ENCODE data around the gene ACOX3. TPM values are rescaled to one million over a fixed set of nuclear protein-coding genes. Genes with fewer than 3 reads are reported as not detected.
"Not testable (repeated sequence)": the region's sequence is repeated elsewhere in the genome, so short reads cannot be mapped to it uniquely, and the experiment has no call there.

The ACOX3 gene
- total RNA-seq, result 16.6 and 24.6 TPM in 2 replicates
- long read RNA-seq, transcript ACOX3-203 (18 exons, 2,253 nt), result major isoform, 12 of 62 reads
- long read RNA-seq, transcript ACOX3-202 (17 exons, 2,374 nt), result minor isoform, 5 of 62 reads
- long read RNA-seq, transcript ACOX3-201 (18 exons, 2,860 nt), result minor isoform, 7 of 62 reads
- long read RNA-seq, partial matches to known transcripts, result 8 of 62 reads
- long read RNA-seq, other reads (novel, unspliced or antisense), result 30 of 62 reads

DNA sequence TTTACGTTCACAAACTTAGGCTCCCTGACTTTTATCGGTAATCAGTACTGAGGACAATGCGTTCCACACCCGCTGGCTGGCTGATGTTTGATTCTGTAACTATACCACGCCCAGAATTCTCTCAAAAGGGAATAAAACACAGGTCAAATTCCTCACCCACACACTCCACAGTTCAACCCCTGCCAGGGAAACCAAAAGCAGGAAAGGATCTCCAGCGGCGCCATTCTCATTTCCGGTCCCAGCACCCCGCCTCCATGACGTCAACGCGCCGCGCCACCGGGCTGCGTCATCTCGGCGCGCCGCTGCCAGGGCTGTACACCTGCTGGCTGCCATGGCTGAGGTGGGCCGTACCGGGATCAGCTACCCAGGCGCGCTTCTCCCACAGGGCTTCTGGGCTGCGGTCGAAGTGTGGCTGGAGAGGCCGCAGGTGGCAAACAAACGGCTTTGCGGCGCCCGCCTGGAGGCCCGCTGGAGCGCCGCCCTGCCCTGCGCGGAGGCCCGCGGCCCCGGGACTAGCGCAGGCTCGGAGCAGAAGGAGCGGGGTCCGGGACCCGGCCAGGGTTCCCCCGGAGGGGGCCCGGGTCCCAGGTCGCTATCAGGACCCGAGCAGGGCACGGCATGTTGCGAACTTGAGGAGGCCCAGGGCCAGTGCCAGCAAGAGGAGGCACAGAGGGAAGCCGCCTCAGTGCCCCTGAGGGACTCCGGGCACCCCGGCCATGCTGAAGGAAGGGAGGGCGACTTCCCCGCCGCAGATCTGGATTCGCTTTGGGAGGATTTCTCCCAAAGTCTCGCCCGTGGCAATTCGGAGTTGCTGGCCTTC is at the start of gene ACOX3, which contains the start of gene TRMT44:
ACOX3 (minus strand) TSS at position 232 of the 820 bp plus-strand sequence. CDS start 24,202 bp downstream, outside the sequence.
TRMT44 (plus strand) TSS at position 286 of the 820 bp plus-strand sequence; CDS start at position 332, 46 bp downstream.
- Mint-ChIP-seq H3K27ac (ENCODE audit: unreplicated experiment) (peak within 1 kb of the TSS; percentile 98), H3K4me1 (peaks cover 52% of the 10 kb centered on the region)

DNA sequence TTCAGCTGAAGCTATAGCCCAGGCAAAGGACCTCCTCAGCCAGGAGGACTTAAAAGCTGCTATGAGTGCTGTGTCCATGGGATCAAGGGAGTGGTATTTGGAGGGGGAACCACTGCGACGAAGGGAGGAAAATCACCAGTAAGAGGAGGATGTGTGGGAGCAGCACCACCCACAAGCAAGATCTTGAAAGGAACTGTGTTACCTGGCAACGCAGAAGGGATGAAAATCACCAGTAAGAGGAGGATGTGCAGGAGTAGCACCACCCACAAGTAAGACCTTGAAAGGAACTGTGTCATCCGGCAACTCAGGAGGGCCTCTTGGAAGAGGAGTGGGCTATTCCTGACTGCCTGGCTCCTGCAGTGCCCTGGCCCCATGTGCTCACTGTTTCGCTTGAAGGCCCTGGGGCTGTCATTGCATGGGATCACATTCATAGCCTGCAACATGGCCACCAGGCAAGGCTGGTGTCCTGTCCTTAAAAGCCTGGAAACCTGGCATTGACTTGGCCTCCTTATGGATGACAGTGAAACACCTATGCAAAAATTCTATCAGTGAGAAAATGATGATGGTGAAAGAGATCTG is 48.4 kb upstream of the ACOX3 start:
- H3K4me1 Mint-ChIP-seq, result peaks cover 24% of the 10 kb centered on the region
- peaks cover 6% of the 10 kb centered on the region for H3K9me3 Mint-ChIP-seq
- H3K4me3 Mint-ChIP-seq, result no peak overlapping the region
- H3K36me3 Mint-ChIP-seq (ENCODE audit: low read depth), result peaks cover 6% of the 10 kb centered on the region
- H3K27me3 Mint-ChIP-seq (ENCODE audit: low read depth), result no peaks in the 10 kb centered on the region
- DNase-seq (ENCODE audit: low read depth, low spot score), result no peak
- no peak for TF ChIP-seq CTCF (conservative IDR thresholded peaks at IDR 0.05)
- H3K27ac Mint-ChIP-seq (ENCODE audit: unreplicated experiment), result no peak overlapping the region

More for the DNA sequence above, at the start of gene ACOX3, which contains the start of gene TRMT44:
- Mint-ChIP-seq H3K9me3 (peaks cover 2% of the 10 kb centered on the region), H3K27me3 (ENCODE audit: low read depth) (no peaks in the 10 kb centered on the region), H3K4me3 (peak within 1 kb of the TSS; percentile 98), H3K36me3 (ENCODE audit: low read depth) (no peaks in the 10 kb centered on the region)
- peak; percentile 92 for DNase-seq (ENCODE audit: low read depth, low spot score)
- no peak for TF ChIP-seq CTCF (conservative IDR thresholded peaks at IDR 0.05)

DNA sequence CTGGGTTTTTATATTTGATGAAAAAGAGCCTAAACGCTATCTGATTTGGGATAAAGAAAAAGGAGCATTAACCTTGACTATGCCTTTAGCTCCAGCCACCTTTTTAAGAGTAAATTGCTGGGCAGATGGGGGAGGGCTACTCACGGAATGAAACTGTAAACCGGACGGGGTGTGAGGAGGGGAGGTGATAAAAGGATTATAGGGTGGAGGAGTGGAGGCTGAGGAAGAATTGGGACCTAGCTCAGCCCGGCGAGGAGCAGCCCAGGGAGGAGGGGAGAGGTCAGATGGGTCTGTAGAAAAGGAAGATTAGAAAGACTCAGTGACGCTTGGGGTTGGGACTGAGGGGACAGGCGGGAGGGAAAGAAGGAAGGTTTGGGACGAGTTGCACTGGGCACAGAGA is 46.1 kb upstream of the ACOX3 start:
- H3K27me3 Mint-ChIP-seq (ENCODE audit: low read depth); H3K4me1 Mint-ChIP-seq; DNase-seq (ENCODE audit: low read depth, low spot score); H3K4me3 Mint-ChIP-seq; H3K9me3 Mint-ChIP-seq; H3K27ac Mint-ChIP-seq (ENCODE audit: unreplicated experiment); H3K36me3 Mint-ChIP-seq (ENCODE audit: low read depth): not testable (repeated sequence)

DNA sequence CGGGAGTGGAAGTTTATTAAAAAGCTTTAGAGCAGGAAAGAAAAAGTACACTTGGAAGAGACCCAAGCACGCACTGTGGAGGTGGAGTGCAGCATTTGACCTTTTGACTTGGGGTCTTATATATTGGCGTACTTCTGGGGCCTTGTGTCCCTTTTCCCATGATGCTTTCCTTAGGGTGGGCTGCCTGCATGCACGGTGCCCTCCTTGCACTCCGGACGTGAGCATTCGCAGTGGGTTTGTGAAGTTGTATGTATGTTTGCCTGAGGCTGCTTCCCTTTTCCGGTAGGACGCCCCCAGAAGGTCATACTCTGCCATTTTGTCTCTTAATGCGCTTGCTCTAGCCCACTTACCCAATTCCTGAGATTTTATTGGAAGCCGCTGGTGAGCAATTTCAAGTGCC is 39.7 kb upstream of the ACOX3 start:
- Mint-ChIP-seq H3K4me1 (peaks cover 4% of the 10 kb centered on the region), H3K4me3 (no peak overlapping the region), H3K9me3 (no peaks in the 10 kb centered on the region), H3K36me3 (ENCODE audit: low read depth) (peaks cover 3% of the 10 kb centered on the region), H3K27ac (ENCODE audit: unreplicated experiment) (no peak overlapping the region), H3K27me3 (ENCODE audit: low read depth) (no peaks in the 10 kb centered on the region)
- DNase-seq (ENCODE audit: low read depth, low spot score), result no peak
- no peak for TF ChIP-seq CTCF (conservative IDR thresholded peaks at IDR 0.05)

- no peak for TF ChIP-seq CTCF (conservative IDR thresholded peaks at IDR 0.05)
- H3K9me3 Mint-ChIP-seq, result no peaks in the 10 kb centered on the region
- no peak for DNase-seq (ENCODE audit: low read depth, low spot score)
- peaks cover 3% of the 10 kb centered on the region for H3K36me3 Mint-ChIP-seq (ENCODE audit: low read depth)
- H3K4me3 Mint-ChIP-seq, result no peak overlapping the region
- no peak overlapping the region for H3K27ac Mint-ChIP-seq (ENCODE audit: unreplicated experiment)
- peaks cover 4% of the 10 kb centered on the region for H3K4me1 Mint-ChIP-seq
- no peaks in the 10 kb centered on the region for H3K27me3 Mint-ChIP-seq (ENCODE audit: low read depth)
Measured at GRCh38 chr4:8478801-8479744, 38.5 kb upstream of the ACOX3 start.

Measured in neural crest cell (in vitro differentiated cells).